GM20431 (cell line): Measurements from ENCODE around the gene KLHL29.

ENCODE experiments used
- in situ Hi-C: fragments of 300-500 bp; cut with MseI, MboI; formaldehyde crosslinking; loops from one replicate; pipeline ENCODE4 v1.15.0; 2020; ENCODE audit warnings: low sequenced_read_pairs; ENCODE audit not compliant: unreplicated experiment

KLHL29 gene

DNA sequence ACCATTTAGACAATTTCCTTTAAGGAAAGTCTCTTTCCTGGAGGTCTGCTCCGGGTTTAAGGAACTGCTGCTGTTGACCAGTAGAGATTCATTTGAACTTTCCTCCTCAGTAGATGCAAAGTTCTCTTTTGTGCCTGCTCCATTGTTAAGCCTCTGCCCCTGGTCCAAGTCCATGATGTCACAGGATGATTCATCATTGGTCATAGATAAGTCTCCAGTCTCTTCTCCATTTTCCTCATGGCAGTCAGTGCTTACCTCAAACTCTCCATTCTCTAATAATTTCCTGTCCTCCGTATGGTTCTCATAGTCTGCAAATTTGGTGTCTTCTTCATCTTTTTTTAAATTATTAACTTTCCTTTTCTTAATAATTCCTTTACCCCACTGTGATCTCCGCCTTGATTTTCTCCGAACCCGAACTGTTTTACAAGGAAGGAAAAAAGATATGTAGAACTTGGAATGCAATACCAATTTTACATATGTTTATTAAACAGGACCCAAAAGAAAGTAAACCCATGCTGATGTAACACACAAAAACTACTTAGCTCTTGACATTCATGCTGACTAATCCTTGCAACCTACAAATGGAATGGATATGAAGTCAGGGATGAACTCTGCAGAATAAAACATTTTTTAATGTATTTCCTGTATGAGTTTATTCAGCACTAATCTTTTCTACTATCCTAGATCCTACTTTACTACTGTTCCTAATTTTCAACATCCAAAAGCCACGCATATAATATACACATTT lies 372.9 kb downstream of the KLHL29 start:
- in situ Hi-C loops, result no loop called here
